OCI-LY1 (cell line): ENCODE measurements around the gene PCCB.

ENCODE experiments used
- CTCF ChIP-seq: fragments of 200-600 bp; sonication (generic), shearing (Covaris generic); IDR thresholded peaks from 2 replicates; pipeline ENCODE4 v1.5.1; 2017; ENCODE audit warnings: mild to moderate bottlenecking, antibody characterized with exemption, low read length, moderate library complexity, mixed read lengths
- EZH2 ChIP-seq: fragments of 200-600 bp; sonication (generic), shearing (Covaris generic); IDR thresholded peaks from 2 replicates; pipeline ENCODE4 v1.8.0; 2017; ENCODE audit warnings: borderline replicate concordance, mixed run types, mild to moderate bottlenecking, antibody characterized with exemption, low read length, moderate library complexity, mixed read lengths

- TF ChIP-seq CTCF (no peak), EZH2 (no peak)
These were observed 33.5 kb downstream of the PCCB start for GRCh38 chr3:136283627-136284026.
